Adrenal gland (tissue), 12 donors: ENCODE measurements around the gene CALB2. TPM values are rescaled to one million over a fixed set of nuclear protein-coding genes. Genes with fewer than 3 reads are reported as not detected.

Experiments
- DNase-seq, 7 donors: peaks; one replicate each; pipeline ENCODE4 v3.0.0-alpha.2; 2019 to 2020
- H3K27ac ChIP-seq, 5 donors: fragments of 200-600 bp; sonication (generic) in 4 of 5; 1 replicate in 3 of 5; 2 replicates in 2 of 5; pipeline versions ENCODE4 v1.5.1 to v1.8.0; 2016 to 2020; ENCODE audit warnings: mild to moderate bottlenecking in 1 of 5
- H3K27me3 ChIP-seq: fragments of 200-600 bp; 2 replicates; pipeline ENCODE4 v1.8.0; 2021
- H3K36me3 ChIP-seq, 2 donors: fragments of 200-600 bp; replicated peaks in 1 of 2; 1 replicate in 1 of 2; 2 replicates in 1 of 2; pipeline versions ENCODE4 v1.5.1 to v1.8.0; 2018 to 2022
- H3K4me1 ChIP-seq, 2 donors: fragments of 200-600 bp; replicated peaks in 1 of 2; 1 replicate in 1 of 2; 2 replicates in 1 of 2; pipeline versions ENCODE4 v1.5.1 to v1.8.0; 2018 to 2021
- H3K4me3 ChIP-seq, 4 donors: fragments of 200-600 bp; sonication (generic) in 3 of 4; one replicate each; pipeline ENCODE4 v1.5.1; 2016 to 2018
- H3K9me3 ChIP-seq, 3 donors: fragments of 200-600 bp; sonication (generic) in 1 of 3; replicated peaks in 1 of 3; 1 replicate in 2 of 3; 2 replicates in 1 of 3; pipeline versions ENCODE4 v1.5.1 to v1.8.0; 2016 to 2021
- CTCF ChIP-seq, 6 experiments: fragments of 450-650 bp in 4 of 6; fragments of 200-600 bp in 2 of 6; sonication (generic) in 1 of 6; IDR thresholded peaks; 1 replicate in 5 of 6; 2 replicates in 1 of 6; pipeline versions ENCODE4 v1.5.1 to v1.8.0; 2016 to 2021; ENCODE audit warnings: antibody characterized with exemption in 6 of 6, mild to moderate bottlenecking in 2 of 6, moderate library complexity in 1 of 6
- POLR2A ChIP-seq, 2 donors: fragments of 450-650 bp; IDR thresholded peaks; one replicate each; pipeline ENCODE4 v1.6.1; 2017; ENCODE audit warnings: antibody characterized with exemption in 2 of 2, mild to moderate bottlenecking in 2 of 2, moderate library complexity in 1 of 2
- WGBS, 4 donors: extraction: QIAGEN DNeasy Blood & Tissue Kit in 2 of 4; methylation state at CpG; one replicate each; pipeline versions ENCODE4 v1.1.5 to v1.1.7; 2013 to 2017; 5-methylcytosine and 5-hydroxymethylcytosine counted together
- intact Hi-C, 2 donors: fragments of 100-400 bp; cut with DNase I; formaldehyde crosslinking; loops; one replicate each; pipeline versions ENCODE4 v1.14.1 to v1.15.0; 2022 to 2023
- polyA plus RNA-seq, 3 donors: library from polyadenylated mRNA; stranded (reverse); fragments of 200-250 nt in 2 of 3; fragments of 350-450 nt in 1 of 3; fragmentation: Illumina TruSeq in 1 of 3; extraction: RNeasy Lipid Tissue Mini Kit (QIAGEN cat#74804) in 1 of 3; gene quantifications; one replicate each; pipeline ENCODE4 v1.2.3, GENCODE V29; 2013 to 2014
- total RNA-seq, 9 donors: library from RNA; depleted of rRNA in 4 of 9; stranded (reverse); fragments of >200 nt in 4 of 9; fragments of 120-200 nt in 1 of 9; fragmentation: NEBNext Ultra II Directional in 1 of 9; extraction: Animal tissue kit (Norgen Biotek cat#: 25700) in 1 of 9; gene quantifications; one replicate each; pipeline versions ENCODE4 v1.1.0 to v1.2.4, GENCODE V29; 2013 to 2023
- donor health status: healthy with polysubstance abuse.
- donor health status: Bipolar disorder and iron deficiency.
- donor health status: DM: yes; HTN: yes; CAD: no.
- donor health status: DM: no; HTN: no; CAD: no.
- donor health status: DM: no; HTN: no; CAD: no.
- donor health status: DM: yes; HTN: yes; CAD: no.

Gene CALB2
- total and polyA plus RNA-seq, 12 donors: 0.83 to 68.5 (median 33.0) TPM

GRCh38 chr16:71341881-71342280 is 16.6 kb upstream of the CALB2 start:
- no peak for DNase-seq
- WGBS, 4 donors: 87 to 92% (median 88%) methylated on average over 5 of the region's 5 CpGs
- intact Hi-C loops: no loop called here
- H3K4me3 ChIP-seq: no peak overlapping the region
- no peaks in the 10 kb centered on the region for H3K9me3 ChIP-seq
- H3K4me1 ChIP-seq: no peaks in the 10 kb centered on the region
- H3K27ac ChIP-seq: no peak overlapping the region
- no peak for TF ChIP-seq POLR2A (IDR thresholded peaks at IDR 0.05)
- no peak for TF ChIP-seq CTCF (IDR thresholded peaks at IDR 0.05)
- no peaks in the 10 kb centered on the region for H3K36me3 ChIP-seq
- peaks cover 3% of the 10 kb centered on the region for H3K27me3 ChIP-seq

- peaks cover 3% of the 10 kb centered on the region for H3K27me3 ChIP-seq
- no peak overlapping the region for H3K4me3 ChIP-seq
- H3K36me3 ChIP-seq: no peaks in the 10 kb centered on the region
- TF ChIP-seq CTCF (IDR thresholded peaks at IDR 0.05): no peak
- TF ChIP-seq POLR2A (IDR thresholded peaks at IDR 0.05): no peak
- WGBS, 4 donors: 54 to 85% (median 77%) methylated on average over 8 of the region's 8 CpGs
- intact Hi-C loops: no loop called here
- no peak overlapping the region for H3K27ac ChIP-seq
- DNase-seq: no peak
- H3K4me1 ChIP-seq: no peaks in the 10 kb centered on the region
- no peaks in the 10 kb centered on the region for H3K9me3 ChIP-seq
Measured at GRCh38 chr16:71343078-71343477, 15.4 kb upstream of the CALB2 start.

GRCh38 chr16:71344315-71344905 is 14.1 kb upstream of the CALB2 start:
- DNase-seq: no peak
- Histone ChIP-seq H3K27ac (no peak overlapping the region), H3K36me3 (no peaks in the 10 kb centered on the region), H3K4me3 (no peak overlapping the region), H3K27me3 (peaks cover 3% of the 10 kb centered on the region), H3K9me3 (no peaks in the 10 kb centered on the region), H3K4me1 (no peaks in the 10 kb centered on the region)
- no peak for TF ChIP-seq CTCF (IDR thresholded peaks at IDR 0.05)
- no peak for TF ChIP-seq POLR2A (IDR thresholded peaks at IDR 0.05)
- WGBS, 4 donors: 62 to 74% (median 71%) methylated on average over 13 of the region's 13 CpGs
- intact Hi-C loops: no loop called here

- TF ChIP-seq CTCF (IDR thresholded peaks at IDR 0.05) (no peak), POLR2A (IDR thresholded peaks at IDR 0.05) (no peak)
- 62 to 72% (median 69%) methylated on average over 10 of the region's 10 CpGs for WGBS, 4 donors
- H3K9me3 ChIP-seq: no peaks in the 10 kb centered on the region
- H3K27me3 ChIP-seq: peaks cover 3% of the 10 kb centered on the region
- no peaks in the 10 kb centered on the region for H3K36me3 ChIP-seq
- H3K4me1 ChIP-seq: no peaks in the 10 kb centered on the region
- no peak overlapping the region for H3K4me3 ChIP-seq
- DNase-seq: no peak
- H3K27ac ChIP-seq: no peak overlapping the region
- intact Hi-C loops: no loop called here
Measured at GRCh38 chr16:71345031-71345430, 13.5 kb upstream of the CALB2 start.
